IPS-11a (cell line): ENCODE data around the gene SULT1C4.
"Not testable (repeated sequence)": the region's sequence is repeated elsewhere in the genome, so short reads cannot be mapped to it uniquely, and the experiment has no call there.

Source experiments
- H3K4me3 ChIP-seq: one replicate; pipeline ENCODE4 v1.5.1; 2013; ENCODE audit warnings: low read depth, low read length, control low read depth

The SULT1C4 gene

DNA sequence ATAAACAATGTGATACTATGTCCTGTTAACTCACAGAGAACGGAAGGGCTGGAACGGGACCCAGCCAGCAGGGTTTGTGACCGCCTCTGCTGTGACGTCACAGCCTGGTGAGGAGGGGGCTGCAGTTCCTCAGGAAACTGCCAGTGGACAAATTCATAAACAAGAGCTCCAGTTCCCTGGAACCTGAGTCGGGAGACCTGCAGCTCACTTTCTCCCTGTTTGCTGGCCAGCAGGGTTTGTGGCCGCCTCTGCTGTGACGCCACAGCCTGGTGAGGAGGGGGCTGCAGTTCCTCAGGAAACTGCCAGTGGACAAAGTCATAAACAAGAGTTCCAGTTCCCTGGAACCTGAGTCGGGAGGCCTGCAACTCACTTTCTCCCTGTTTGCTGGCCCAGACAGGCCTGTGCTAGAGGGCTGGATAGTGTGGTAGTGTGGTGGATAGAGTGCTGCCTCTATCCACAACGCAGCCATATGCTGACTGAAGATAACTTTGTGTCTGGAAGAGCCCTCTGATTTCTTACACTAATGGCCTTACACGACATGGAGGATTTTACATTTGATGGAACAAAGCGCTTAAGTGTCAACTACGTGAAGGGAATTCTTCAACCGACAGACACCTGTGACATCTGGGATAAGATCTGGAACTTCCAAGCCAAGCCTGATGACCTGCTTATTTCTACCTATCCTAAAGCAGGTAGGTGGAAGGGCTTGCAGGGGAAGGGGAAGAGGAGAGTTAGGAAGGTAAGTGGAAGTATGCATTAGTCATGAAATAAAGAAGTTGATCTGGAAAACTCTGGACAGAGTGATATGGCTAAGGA, at the start of gene SULT1C4:
Gene SULT1C4 (plus strand): TSS at position 140 of the 816 bp plus-strand sequence. CDS start 384 bp downstream, at position 524.
- no peak within 1 kb of the TSS for H3K4me3 ChIP-seq

DNA sequence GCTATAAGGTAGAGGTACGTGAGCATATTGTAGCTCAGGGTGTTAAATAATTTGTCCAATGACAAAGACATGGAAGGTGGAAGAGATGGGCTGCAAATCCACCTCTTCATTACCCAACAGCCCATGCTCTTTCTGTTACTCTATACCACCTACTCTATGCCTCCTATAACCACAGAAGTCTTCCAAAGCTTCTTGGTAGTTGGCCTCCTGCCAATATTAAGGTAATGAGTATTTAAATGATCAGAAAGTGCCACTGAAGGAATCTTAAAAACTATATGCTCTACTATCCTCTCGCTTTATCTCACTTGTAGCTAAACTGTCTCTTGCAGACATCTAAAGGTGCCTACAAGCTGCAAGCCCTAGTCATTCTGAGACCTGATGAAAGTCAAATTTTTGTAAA, 48.0 kb upstream of the SULT1C4 start:
- H3K4me3 ChIP-seq: no peak overlapping the region

DNA sequence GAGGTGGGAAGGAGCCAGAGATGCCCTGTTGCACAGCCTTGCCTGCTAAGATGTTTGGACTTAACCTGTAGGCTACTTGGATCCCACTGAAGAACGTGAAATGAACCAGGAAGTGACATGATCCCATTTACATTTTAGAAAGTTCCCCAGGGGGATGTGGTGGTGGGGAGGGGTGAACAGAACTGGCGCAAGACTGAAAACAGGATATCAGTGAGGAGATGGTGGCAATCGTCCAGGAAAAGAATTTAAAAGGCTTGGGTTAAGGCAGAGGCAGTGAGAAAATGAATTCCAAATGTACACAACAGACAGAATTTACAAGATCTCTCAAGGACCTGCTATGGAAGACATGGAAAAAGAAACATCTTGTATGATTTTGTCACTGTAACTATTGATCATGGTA, 46.8 kb upstream of the SULT1C4 start:
- H3K4me3 ChIP-seq: no peak overlapping the region

DNA sequence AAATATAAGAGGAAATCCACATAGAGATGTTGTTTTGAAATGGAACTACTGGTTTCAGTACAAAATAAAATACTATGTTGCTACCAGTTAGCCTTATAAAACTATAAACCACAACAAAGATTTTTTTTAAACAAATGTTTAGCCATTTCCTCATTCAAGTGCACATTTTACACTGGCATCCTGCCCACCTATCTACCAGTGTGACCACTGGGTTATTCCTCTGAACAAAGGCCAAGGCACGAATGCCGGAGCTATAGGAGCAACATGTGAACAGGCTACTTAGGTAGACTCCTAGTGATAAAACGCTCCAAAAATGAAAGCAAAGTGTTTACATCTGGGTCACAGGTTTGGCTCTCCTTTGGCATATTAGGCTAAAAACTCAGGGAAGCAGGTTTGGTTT, 31.8 kb upstream of the SULT1C4 start:
- no peak overlapping the region for H3K4me3 ChIP-seq

DNA sequence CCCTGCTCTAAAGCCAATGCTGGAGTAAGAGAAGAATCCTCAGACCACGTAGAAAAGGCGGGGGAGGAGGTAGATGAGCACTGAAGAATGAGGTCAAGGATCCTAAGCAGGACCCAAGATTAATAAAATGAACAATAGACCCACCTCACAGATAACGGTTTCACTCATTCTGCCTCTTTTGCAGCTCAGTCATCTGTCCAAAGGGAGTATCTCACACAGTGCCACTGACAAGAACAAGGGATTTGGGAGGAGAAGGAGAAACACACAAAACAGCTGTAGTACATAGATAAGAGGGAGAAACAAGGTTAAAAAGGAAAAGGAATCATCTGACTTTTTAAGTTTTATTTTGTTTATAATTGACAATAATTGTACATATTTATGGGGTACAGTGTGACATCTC, 30.9 kb upstream of the SULT1C4 start:
- no peak overlapping the region for H3K4me3 ChIP-seq

DNA sequence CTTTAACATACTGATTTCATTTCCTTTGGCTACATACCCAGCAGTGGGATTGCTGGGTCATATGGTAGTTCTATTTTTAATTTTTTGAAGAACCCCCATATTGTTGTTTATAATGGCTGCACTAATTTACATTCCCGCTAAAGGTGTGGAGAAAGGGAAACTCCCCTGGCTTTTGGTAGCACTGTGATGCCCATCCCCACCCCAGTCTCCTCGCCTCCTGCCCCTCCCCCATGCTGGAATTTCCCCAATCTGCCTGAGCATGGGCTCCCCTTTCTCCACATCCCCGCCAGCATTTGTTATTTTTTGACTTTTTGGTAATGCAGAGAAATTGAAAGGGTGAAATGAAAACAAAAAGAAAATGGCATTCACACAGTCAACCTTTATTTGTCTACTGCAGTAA, 30.0 kb upstream of the SULT1C4 start:
- no peak overlapping the region for H3K4me3 ChIP-seq

DNA sequence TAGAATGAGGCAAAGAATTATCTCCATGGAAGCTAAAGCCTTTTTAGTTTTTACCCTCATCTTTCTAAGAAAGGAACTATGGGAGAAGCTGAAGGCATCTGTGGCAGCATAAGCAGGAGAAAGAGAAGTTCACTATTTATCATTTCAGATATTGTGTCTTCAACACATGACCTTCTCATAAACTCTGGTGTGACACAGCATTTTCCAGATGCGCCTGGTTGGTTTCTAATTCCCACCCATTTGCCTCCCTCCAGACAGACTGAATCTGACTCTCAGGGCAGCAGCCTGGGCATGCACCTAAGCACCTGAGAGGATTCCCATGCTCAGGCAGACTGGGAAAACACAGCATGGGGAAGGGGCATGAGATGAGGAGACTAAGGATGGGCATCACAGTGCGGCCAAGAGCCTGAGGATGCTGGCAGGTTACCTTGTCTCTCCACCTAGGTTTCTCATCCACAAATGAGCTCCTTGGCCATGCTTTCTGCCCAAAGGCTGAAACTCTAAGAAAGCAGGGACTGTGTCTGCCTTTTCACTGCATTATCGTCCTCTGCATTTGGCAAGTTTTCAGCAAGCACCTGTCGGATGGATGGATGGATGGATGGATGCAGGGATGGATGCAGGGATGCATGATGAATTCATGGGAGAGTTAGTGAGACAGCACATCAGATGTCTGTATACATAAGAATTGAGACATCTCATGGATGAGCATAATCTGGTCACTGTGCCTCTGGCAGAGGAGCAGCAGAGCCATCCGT, 28.8 kb upstream of the SULT1C4 start:
- no peak overlapping the region for H3K4me3 ChIP-seq

DNA sequence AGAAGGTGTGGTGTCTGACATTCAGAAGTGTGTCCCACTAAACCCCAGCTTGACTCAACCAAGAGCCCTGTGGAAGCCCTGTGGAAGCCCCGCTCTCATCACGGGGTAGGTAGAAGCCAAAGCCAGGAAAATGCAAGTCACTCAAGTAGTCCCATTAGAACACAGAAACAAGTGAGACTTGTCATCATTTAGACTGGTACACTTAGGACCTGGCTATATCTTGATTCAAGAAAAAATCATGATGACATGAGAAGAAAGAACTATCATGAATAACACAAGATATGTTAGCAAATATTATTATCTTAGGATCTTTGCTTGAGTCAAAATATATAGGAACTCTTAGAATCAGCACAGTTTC, 28.2 kb upstream of the SULT1C4 start:
- H3K4me3 ChIP-seq: no peak overlapping the region

DNA sequence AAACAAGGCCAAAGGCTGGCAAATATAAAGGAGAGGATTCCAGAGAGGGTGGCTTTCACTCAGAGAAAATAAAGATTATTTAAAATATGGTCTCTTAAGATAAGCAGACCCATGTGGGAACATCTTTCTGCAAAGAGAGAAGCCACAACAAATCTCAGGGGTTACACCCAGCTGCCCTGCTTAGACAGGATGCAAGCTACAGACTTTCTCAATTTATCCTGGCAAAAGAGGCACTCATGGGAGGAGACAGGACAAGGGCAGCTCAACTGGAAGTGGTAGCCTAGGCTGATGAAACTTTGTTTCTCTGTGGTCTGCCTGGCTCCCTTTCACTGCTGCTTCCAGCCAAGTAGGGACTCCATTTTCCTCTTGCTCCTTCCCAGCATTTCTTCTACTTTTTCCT, 25.9 kb upstream of the SULT1C4 start:
- H3K4me3 ChIP-seq: no peak overlapping the region

DNA sequence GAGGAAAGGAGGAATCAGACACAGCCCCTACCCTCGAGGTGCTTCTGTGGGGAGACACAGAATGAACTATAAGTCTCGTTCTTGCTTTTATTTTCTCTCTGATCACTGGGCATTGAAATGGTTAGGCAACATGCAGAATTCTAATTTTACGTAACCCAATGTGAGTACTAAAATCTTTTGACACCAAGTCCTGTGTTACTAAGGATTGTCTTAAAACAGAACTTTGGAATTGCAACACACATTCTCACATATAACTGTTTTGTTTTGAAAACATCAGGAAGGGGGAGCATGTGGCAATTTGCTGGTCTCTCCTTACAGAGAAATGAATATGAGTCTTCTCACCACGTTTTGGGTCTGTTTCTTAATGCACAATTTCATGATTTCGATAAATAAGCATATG, 23.6 kb upstream of the SULT1C4 start:
- H3K4me3 ChIP-seq: no peak overlapping the region

DNA sequence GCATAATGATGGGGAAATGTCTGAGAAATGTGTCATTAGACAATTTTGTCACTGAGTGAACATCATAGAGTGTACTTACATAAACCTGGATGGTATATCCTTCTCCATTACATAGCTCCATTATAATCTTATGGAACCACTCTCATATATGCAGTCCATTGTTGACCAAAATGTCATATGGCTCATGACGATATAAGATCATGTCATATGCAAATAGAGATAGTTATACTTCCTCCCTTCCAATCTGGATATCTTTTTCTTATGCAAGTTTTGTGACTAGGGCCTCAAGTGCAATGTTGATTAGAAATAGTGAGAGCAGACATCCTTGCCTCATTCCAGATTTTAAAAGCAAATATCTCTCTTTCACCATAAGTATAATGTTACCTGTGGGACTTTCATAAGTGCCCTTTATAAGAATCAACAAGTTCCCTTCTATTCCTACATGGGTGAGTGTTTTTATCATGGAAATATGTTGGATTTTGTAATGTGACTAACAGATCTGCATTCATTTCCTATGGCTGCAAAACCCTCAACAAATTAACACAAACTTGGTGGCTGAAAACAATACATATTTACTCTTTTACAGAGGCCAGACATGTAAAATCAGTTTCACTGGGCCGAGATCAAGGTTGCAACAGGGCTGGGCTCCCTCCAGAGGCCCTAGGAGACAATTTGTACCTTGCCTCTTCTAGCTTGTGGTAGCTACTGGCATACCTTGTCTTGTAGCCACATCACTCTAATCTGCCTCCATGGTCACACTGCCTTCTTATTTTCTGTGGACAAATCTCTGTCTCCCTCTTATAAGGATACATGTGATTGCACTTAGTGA, 21.6 kb upstream of the SULT1C4 start:
- no peak overlapping the region for H3K4me3 ChIP-seq

DNA sequence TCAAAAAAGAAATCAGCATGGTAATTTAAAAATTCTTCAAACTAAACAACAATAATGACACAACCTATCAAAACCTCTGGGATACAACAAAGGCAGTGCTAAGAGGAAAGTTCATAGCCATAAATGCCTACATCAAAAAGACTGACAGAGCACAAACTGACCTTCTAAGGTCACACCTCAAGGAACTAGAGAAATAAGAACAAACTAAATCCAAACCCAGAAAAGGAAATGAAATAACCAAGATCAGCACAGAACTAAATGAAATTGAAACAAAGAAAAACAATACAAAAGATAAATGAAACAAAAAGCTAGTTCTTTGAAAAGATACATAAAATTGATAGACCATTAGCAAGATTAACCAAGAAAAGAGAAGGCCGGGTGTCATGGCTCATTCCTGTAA, 18.4 kb upstream of the SULT1C4 start:
- H3K4me3 ChIP-seq: not testable (repeated sequence)

DNA sequence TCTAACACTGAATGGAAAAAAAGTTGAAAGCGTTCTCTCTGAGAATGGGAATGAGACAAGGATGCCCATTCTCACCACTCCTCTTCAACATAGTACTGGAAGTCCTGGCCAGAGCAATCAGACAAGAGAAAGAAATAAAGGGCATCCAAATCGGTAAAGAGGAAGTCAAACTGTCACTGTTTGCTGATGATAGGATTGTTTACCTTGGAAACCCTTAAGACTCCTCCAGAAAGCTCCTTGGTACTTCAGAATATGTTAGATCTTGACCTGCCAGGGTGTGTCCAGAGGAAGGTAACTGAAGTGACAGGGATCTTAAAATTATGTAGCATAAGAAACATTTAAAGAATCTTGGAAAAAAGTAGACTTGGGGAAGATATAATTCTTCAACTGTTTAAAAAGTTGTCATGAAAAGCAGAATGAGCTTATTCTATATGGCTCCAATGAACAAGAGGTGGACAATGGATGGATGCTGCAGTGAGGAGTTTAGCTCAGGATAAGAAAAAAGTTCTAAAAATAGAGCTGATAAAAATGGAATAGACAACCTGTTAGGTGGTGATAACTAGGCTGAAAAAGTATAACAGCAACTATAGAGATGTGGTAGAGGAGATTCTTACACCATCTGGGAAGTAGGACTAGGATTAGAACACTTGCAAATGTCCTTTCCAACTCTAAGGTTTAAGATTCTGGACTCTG, 16.8 kb upstream of the SULT1C4 start:
- H3K4me3 ChIP-seq: no peak overlapping the region

DNA sequence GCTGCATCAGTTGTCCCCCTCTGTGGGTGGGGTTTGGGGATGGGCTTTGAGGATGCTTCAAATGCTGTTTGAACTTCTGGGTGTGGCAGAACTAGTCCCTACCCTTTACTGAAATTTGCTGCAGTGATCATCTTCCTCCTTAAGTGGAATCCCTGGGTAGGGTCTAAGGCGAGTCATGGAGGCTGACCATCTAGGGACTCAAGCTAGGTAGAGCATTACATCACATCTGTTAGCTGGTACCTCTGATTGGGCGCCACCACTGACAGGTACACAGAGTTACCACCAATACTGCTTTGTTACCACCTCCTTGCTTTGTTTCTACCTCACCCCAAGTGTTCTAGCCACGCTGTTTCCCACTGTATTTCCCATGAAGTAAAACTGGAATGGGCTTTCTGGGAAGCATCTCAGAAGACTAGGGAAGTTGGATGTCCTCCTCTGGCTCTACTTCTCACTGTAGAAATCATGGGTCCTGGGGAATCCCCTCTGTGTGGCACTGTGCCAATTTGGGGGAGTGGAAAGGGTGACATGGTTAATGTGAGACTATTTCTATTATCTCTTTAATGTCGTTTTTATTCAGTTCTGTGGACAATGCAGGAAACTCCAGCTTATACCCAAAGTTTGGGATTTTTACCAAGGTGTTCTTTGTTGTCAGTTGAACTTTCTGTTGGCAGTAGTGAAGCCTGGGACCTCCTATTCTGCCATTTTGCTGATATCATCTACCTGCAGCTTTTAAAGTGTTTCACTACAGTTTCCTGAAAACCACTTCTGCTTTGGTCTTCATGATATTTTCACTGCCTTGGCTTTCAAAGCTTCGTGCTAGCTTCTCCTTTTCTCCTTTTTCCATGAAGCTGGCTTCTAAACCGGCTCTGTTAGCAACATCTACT, 14.5 kb upstream of the SULT1C4 start:
- H3K4me3 ChIP-seq: no peak overlapping the region

DNA sequence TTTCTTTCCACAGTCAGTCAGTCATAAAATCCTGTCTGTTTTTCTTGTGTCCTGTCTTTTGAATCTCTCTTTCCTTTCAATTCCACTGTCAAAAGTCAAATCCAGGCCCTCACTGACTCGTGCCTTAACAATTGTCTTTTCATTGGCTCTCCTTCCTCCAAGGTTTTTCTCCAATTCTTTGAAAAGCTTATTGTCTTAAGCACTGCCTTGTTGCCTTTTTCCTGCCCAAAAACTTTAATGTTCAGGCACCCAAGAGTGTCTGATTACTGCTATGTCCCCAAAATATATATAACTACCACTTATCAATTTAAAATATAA, 13.9 kb upstream of the SULT1C4 start:
- H3K4me3 ChIP-seq: no peak overlapping the region

DNA sequence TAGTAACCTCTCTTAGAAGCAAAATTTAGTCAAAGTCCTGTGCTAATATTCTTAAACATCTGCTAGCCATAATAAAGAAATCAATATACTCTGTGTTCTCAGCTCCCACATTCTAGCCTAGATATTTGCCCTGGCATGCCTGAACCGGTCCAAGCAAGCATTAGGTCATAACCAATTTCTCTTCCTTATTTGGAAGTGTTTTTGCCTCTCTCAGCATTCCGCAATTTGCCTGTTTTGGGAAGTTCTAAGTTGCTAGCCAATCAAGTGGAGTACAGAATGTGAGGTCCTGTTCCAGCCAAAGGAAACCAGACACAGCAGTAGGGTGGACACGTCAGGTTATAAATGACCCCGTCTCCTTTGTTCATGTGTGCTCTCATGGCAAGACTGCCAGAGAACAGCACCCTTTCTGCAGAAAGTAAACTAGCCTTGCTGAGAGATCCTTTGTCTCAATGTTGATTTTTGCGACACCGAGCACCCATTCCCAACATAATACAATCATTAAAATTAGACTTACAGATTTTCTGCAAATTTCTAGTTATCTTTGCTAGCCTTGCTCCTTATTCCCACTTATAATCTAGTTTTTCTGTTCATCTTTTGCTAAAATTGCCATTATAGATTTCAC, 13.0 kb upstream of the SULT1C4 start:
- H3K4me3 ChIP-seq: no peak overlapping the region

DNA sequence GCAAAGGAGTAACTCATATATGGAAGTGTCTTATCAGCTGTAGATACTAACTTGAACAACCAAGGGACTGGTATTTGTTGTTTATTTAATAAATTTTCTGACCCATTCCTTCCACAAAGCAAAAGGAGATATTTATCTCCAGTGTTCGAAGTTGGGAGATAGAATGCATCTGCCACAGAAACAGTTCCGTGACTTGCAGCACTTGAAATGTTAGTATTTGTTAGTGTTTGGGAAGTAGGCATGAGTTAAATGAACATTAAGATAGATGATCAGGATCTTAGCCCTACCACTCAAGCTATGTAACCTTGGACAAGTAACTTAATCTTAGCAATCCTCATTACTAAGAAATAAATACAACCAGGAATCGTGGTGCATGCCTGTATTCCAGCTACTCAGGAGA, 12.1 kb upstream of the SULT1C4 start:
- no peak overlapping the region for H3K4me3 ChIP-seq

DNA sequence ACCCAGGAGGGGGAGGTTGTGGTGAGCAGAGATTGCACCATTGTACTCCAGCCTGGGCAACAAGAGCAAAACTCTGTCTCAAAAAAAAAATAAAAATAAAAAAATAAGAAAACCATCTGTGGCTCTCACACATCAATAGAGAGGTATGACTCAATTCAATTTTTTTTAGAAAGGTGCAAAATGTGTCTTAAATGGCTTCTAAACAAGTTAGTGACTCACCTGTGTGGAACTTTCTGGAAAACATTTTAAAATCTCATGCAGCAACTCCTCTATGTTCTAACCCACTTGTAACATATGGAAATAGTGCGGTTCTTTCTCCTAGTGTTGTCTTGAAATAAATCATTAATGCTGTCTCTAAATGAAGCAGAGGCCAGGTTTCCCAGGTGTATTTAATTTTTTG, 10.7 kb upstream of the SULT1C4 start:
- H3K4me3 ChIP-seq: no peak overlapping the region

DNA sequence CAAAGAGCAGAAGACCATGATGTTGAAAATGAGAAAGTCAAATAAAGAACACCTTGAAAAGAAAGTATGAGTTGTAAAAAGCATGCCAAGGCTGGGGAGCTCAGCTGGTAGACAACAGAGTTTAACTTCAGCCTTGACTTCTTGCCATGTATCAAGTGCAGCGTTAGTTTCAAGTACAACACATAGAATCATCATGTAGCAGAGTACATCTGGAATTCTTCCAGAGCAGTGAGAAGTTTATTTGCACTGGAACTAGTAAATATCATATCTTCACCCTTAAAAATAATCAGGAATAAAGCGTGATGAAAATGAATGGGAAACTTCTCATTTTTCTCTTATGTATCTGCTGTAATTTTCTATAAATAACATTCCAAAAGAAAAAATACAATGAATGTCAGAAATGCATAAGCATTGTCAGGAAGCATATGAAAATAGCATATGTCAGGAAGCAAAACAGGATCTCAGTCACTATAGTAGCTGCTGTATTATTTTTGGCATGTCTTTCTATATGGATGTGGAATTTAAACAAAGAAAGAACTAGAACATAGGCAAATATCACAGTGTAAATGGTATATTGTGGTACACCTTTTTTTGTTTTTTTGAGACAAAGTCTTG, 10.1 kb upstream of the SULT1C4 start:
- no peak overlapping the region for H3K4me3 ChIP-seq
